Gastroesophageal sphincter (tissue), 4 donors: ENCODE data around the gene BTNL3. TPM values are rescaled to one million over a fixed set of nuclear protein-coding genes. Genes with fewer than 3 reads are reported as not detected.

Experiments used
- ATAC-seq: fragments of 150-250 bp; one replicate; pipeline ENCODE4 v1.9.1; 2016; ENCODE audit warnings: mild to moderate bottlenecking, moderate library complexity
- H3K27ac ChIP-seq, 4 donors: fragments of 200-600 bp; sonication (generic) in 3 of 4; 1 replicate in 3 of 4; 2 replicates in 1 of 4; pipeline ENCODE4 v1.5.1; 2016 to 2019
- H3K27me3 ChIP-seq: fragments of 200-600 bp; sonication (generic); one replicate; pipeline ENCODE4 v1.5.1; 2019
- H3K36me3 ChIP-seq, 2 donors: fragments of 200-600 bp; sonication (generic); one replicate each; pipeline ENCODE4 v1.5.1; 2019; ENCODE audit warnings: control low read depth in 1 of 2
- H3K4me1 ChIP-seq, 3 donors: fragments of 200-600 bp; sonication (generic); 1 replicate in 2 of 3; 2 replicates in 1 of 3; pipeline ENCODE4 v1.5.1; 2016 to 2019; ENCODE audit warnings: control low read depth in 2 of 3
- H3K4me3 ChIP-seq, 2 donors: fragments of 200-600 bp; sonication (generic); one replicate each; pipeline ENCODE4 v1.5.1; 2019; ENCODE audit warnings: mild to moderate bottlenecking in 1 of 2, moderate library complexity in 1 of 2
- H3K9me3 ChIP-seq, 3 donors: fragments of 200-600 bp; sonication (generic); one replicate each; pipeline ENCODE4 v1.5.1; 2017 to 2019; ENCODE audit warnings: control low read depth in 2 of 3
- EP300 ChIP-seq: sonication (generic); formaldehyde crosslinking; IDR thresholded peaks from one replicate; pipeline ENCODE4 v1.6.1; 2017; ENCODE audit warnings: antibody characterized with exemption, mild to moderate bottlenecking
- POLR2A ChIP-seq, 2 donors: fragments of 450-650 bp; IDR thresholded peaks; one replicate each; pipeline ENCODE4 v1.6.1; 2017; ENCODE audit warnings: antibody characterized with exemption in 2 of 2, mild to moderate bottlenecking in 2 of 2, moderate library complexity in 1 of 2
- POLR2AphosphoS5 ChIP-seq: sonication (generic); formaldehyde crosslinking; IDR thresholded peaks from one replicate; pipeline ENCODE4 v1.6.1; 2017; ENCODE audit warnings: antibody characterized with exemption
- WGBS, 2 donors: methylation state at CpG; one replicate each; pipeline ENCODE4 v1.1.5; 2018; ENCODE audit warnings: low coverage in 1 of 2; 5-methylcytosine and 5-hydroxymethylcytosine counted together
- total RNA-seq, 4 donors: library from RNA; depleted of rRNA; stranded (reverse); fragments of >200 nt; gene quantifications; one replicate each; pipeline ENCODE4 v1.1.0, GENCODE V29; 2016
- TF ChIP-seq, protein P1 (sequence below), 4 experiments: fragments of 200-600 bp in 2 of 4; fragments of 450-650 bp in 2 of 4; sonication (generic) in 1 of 4; IDR thresholded peaks; one replicate each; pipeline ENCODE4 v1.5.1; 2017 to 2019; ENCODE audit warnings: antibody characterized with exemption in 4 of 4, mild to moderate bottlenecking in 2 of 4, moderate library complexity in 2 of 4

Gene BTNL3, protein sequence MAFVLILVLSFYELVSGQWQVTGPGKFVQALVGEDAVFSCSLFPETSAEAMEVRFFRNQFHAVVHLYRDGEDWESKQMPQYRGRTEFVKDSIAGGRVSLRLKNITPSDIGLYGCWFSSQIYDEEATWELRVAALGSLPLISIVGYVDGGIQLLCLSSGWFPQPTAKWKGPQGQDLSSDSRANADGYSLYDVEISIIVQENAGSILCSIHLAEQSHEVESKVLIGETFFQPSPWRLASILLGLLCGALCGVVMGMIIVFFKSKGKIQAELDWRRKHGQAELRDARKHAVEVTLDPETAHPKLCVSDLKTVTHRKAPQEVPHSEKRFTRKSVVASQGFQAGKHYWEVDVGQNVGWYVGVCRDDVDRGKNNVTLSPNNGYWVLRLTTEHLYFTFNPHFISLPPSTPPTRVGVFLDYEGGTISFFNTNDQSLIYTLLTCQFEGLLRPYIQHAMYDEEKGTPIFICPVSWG
- not detected for total RNA-seq

DNA sequence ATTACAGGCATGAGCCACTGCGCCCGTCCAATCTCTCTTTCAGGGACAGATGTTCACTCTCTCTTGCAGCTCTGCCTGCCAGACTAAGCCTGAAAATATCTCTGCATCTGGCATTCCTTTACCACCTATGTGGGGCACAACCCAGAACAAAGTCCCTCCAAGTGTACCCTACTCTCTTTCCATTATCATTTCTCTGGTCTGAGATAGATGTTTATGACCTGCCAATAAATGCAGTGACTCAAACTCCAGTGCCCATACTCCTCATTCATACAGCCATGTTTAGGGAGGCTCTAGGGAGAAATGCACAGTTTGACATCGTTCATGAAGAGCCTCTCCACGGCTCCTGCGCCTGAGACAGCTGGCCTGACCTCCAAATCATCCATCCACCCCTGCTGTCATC, at the start of gene BTNL3:
Gene BTNL3 (plus strand): TSS at position 255 of the 400 bp plus-strand sequence. CDS start 183 bp downstream, outside the sequence.
- WGBS, 2 donors: 10 to 76% methylated on average over 2 to 5 of the region's 5 CpGs
- Histone ChIP-seq H3K27ac (no peak within 1 kb of the TSS), H3K36me3 (no peaks in the 10 kb centered on the region), H3K27me3 (no peaks in the 10 kb centered on the region), H3K4me1 (no peaks in the 10 kb centered on the region), H3K4me3 (no peak within 1 kb of the TSS), H3K9me3 (no peaks in the 10 kb centered on the region)
- no peak for TF ChIP-seq POLR2AphosphoS5
- TF ChIP-seq, protein P1, sequence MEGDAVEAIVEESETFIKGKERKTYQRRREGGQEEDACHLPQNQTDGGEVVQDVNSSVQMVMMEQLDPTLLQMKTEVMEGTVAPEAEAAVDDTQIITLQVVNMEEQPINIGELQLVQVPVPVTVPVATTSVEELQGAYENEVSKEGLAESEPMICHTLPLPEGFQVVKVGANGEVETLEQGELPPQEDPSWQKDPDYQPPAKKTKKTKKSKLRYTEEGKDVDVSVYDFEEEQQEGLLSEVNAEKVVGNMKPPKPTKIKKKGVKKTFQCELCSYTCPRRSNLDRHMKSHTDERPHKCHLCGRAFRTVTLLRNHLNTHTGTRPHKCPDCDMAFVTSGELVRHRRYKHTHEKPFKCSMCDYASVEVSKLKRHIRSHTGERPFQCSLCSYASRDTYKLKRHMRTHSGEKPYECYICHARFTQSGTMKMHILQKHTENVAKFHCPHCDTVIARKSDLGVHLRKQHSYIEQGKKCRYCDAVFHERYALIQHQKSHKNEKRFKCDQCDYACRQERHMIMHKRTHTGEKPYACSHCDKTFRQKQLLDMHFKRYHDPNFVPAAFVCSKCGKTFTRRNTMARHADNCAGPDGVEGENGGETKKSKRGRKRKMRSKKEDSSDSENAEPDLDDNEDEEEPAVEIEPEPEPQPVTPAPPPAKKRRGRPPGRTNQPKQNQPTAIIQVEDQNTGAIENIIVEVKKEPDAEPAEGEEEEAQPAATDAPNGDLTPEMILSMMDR (IDR thresholded peaks at IDR 0.05): no peak
- TF ChIP-seq EP300: no peak
- no peak for TF ChIP-seq POLR2A (IDR thresholded peaks at IDR 0.05)
- ATAC-seq: no peak

DNA sequence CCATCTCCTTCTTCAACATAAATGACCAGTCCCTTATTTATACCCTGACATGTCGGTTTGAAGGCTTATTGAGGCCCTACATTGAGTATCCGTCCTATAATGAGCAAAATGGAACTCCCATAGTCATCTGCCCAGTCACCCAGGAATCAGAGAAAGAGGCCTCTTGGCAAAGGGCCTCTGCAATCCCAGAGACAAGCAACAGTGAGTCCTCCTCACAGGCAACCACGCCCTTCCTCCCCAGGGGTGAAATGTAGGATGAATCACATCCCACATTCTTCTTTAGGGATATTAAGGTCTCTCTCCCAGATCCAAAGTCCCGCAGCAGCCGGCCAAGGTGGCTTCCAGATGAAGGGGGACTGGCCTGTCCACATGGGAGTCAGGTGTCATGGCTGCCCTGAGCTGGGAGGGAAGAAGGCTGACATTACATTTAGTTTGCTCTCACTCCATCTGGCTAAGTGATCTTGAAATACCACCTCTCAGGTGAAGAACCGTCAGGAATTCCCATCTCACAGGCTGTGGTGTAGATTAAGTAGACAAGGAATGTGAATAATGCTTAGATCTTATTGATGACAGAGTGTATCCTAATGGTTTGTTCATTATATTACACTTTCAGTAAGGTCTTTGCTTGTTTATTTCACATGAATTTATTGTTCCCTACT, 38.2 kb upstream of the BTNL3 start:
- no peak for ATAC-seq
- 33 to 60% methylated on average over 1 to 4 of the region's 6 CpGs for WGBS, 2 donors
- no peaks in the 10 kb centered on the region for H3K9me3 ChIP-seq
- TF ChIP-seq POLR2A (IDR thresholded peaks at IDR 0.05) (no peak), POLR2AphosphoS5 (no peak), EP300 (no peak)
- TF ChIP-seq, protein P1 (IDR thresholded peaks at IDR 0.05): no peak
- H3K36me3 ChIP-seq: no peaks in the 10 kb centered on the region
- no peak overlapping the region for H3K27ac ChIP-seq
- no peaks in the 10 kb centered on the region for H3K4me1 ChIP-seq
- H3K4me3 ChIP-seq: no peak overlapping the region
- H3K27me3 ChIP-seq: no peaks in the 10 kb centered on the region

DNA sequence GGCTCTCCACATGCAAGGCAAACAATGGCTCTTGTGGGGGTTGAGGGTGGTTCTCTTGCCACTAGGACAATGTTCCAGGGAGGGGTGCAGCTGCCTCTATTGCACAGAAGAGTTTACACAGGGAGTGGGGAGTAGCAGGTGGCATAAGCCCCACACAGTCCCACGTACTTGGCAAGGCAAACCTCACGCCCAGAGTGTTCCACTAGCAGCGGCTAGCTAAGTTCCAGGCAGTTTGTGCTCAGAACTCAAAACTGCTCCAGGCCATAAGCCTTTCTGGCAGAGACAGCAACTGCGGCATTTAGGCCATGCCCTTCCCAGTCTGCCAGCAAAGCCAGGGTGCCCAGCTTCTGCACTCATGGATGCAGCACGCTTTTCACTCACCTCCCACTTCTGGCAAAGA, 29.0 kb upstream of the BTNL3 start:
- no peaks in the 10 kb centered on the region for H3K9me3 ChIP-seq
- no peak overlapping the region for H3K4me3 ChIP-seq
- no peaks in the 10 kb centered on the region for H3K4me1 ChIP-seq
- no peaks in the 10 kb centered on the region for H3K27me3 ChIP-seq
- no peak for ATAC-seq
- no peak overlapping the region for H3K27ac ChIP-seq
- no peaks in the 10 kb centered on the region for H3K36me3 ChIP-seq
- WGBS, 2 donors: 79% methylated on average over 5 of the region's 5 CpGs; no CpG with 5 or more reads in 1 of the 2 donors
- TF ChIP-seq POLR2A (IDR thresholded peaks at IDR 0.05) (no peak), EP300 (no peak), POLR2AphosphoS5 (no peak)
- TF ChIP-seq, protein P1 (IDR thresholded peaks at IDR 0.05): no peak

DNA sequence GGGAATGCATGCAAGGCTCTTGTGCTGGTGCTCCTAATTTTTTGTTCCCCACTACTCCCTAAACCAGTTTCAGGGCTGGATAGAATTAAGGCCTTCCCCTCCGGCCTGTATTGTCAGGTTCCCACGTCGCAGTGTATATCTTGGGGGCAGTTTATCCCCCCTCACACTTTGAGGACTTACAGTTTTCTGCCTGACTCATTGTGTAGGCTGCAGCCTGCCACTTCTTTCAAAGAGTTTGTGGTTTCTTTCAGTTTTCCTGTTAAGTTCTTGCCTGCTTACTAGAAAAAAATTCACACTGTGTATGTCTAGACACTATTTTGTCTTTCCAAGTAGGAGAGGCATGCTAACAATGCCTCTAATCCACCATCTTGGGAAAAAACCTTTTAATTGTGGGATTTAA, 28.4 kb upstream of the BTNL3 start:
- WGBS, 2 donors: 77% methylated on average over 3 of the region's 3 CpGs; no CpG with 5 or more reads in 1 of the 2 donors
- no peaks in the 10 kb centered on the region for H3K9me3 ChIP-seq
- no peaks in the 10 kb centered on the region for H3K36me3 ChIP-seq
- H3K27me3 ChIP-seq: no peaks in the 10 kb centered on the region
- H3K4me3 ChIP-seq: no peak overlapping the region
- no peaks in the 10 kb centered on the region for H3K4me1 ChIP-seq
- no peak for ATAC-seq
- TF ChIP-seq EP300 (no peak), POLR2A (IDR thresholded peaks at IDR 0.05) (no peak), POLR2AphosphoS5 (no peak)
- TF ChIP-seq, protein P1 (IDR thresholded peaks at IDR 0.05): no peak
- no peak overlapping the region for H3K27ac ChIP-seq
